HG03565 (cell line): ENCODE data around the gene BACH1.

ENCODE experiments used
- ATAC-seq: cut with Tn5 transposase; IDR thresholded peaks from one replicate; pipeline ENCODE4 v1.9.1; 2021; ENCODE audit warnings: mild to moderate bottlenecking, moderate library complexity; ENCODE audit not compliant: unreplicated experiment

Gene BACH1

DNA sequence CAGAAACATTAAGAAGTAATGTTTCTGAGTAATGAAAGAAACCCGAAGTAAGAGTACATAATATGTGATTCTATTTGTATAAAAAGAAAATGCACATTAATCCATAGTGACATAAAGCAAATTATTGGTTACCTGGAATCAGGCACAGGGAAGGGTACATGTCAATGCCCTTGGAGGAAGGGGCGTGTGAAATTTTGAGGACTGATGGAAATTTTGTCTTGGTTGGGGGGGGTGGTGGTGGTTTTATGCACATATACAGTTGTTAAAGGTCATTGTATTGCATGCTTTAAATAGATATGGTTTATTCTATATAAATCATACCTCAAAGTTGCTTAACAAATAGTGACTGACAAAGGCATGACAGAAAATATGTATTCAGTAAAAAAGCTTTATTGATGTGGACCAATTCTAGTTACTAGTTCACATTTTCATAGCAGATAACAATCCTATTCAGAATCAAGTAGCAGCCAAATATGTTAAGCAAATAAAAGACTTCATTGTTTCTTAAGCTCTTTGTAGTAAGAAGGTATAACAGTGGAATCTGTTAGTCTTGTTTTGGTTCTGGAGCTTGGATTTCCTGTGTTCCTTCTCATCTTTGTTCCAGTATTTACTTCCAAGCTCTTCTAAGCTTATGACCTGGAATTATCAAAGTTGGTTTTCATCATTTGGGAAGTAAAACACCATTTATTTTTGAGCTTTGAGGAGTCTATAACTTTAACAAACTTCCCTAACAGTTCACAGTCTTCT is 15.1 kb downstream of the BACH1 start:
- no peak for ATAC-seq

- ATAC-seq: no peak
Observed at GRCh38 chr21:29315131-29315749, 16.5 kb downstream of the BACH1 start.

GRCh38 chr21:29316029-29316742 is 17.5 kb downstream of the BACH1 start:
- no peak for ATAC-seq

GRCh38 chr21:29316806-29317205 is 18.1 kb downstream of the BACH1 start:
- ATAC-seq: no peak

- no peak for ATAC-seq
Observed at GRCh38 chr21:29318354-29318753, 19.6 kb downstream of the BACH1 start.

DNA sequence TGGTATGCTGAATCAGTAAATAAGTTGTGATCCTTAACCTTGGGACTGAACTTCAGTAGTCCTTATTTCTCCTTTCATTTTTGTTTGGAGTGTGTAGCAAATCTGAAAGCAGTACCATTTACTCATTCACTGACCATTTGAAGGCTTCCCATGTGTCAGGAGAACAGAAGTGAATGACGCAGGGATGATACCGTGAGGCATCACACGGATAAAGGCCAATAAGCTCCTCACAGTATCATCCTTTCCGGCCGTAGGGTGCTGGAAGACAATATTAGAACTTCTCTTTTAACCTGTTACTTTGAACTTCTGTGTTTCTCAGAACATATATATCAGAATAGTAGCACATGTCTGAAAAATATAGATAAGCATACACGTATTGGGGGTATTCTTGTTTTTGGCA is 21.3 kb downstream of the BACH1 start:
- ATAC-seq: no peak

DNA sequence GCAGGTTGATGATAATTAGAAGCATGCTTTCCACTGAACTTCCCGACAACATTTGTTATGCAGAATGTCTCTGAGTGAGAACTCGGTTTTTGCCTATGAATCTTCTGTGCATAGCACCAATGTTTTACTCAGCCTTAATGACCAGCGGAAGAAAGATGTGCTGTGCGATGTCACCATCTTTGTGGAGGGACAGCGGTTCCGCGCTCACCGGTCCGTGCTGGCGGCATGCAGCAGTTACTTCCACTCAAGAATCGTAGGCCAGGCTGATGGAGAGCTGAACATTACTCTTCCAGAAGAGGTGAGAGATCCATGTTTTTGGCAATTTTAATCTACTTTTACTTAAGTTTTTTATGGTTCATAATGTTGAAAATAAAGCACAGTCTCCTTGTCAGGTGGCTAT is 22.5 kb downstream of the BACH1 start:
- no peak for ATAC-seq

- no peak for ATAC-seq
Observed at GRCh38 chr21:29321932-29322928, 23.5 kb downstream of the BACH1 start.

- no peak for ATAC-seq
Observed at GRCh38 chr21:29323189-29323588, 24.5 kb downstream of the BACH1 start.

GRCh38 chr21:29326914-29327554 is 28.3 kb downstream of the BACH1 start:
- no peak for ATAC-seq

- ATAC-seq: no peak
Observed at GRCh38 chr21:29329406-29329805, 30.7 kb downstream of the BACH1 start.

- no peak for ATAC-seq
Observed at GRCh38 chr21:29330797-29331196, 32.1 kb downstream of the BACH1 start.

DNA sequence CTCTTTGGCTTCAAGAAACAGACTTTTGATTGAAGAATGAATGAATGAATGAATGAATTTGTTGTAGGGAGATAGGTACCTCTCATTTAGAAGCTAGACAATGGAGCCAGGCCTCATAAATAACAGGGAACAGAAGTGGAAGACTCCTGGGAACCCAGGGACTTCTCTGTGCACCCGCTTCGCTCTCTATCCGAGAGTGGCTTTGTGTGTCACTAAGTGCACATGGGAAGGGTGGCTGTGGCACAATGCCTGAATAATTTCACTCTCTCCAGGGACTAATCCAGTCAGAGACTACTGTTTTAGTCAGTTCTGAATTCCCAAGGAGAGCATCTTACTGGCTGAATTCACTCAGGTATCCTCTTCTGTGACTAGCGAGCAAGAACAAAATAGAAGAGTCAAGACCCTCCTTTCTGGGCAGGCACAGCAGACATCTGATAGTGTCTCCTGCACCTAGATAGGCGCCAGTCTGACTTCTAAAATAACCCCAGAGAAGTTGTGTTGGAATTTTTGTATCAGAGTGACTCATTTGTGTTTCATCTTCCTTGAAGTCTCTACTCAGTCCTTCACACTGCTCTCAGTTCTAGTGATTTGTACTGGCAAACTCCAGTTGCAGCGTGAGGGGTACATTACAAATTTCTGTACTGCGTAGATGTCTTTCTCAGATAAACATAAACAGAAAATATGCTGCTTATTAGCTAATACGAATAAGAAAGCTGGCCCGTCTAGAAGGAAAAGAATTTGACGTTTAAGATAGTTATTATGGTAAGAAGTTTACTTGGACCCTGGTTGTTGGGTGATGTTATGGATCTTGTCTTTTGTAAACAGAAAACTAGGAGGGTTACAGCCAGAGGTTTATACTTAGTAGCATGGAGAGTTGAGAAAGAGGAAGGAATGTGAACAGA is 34.0 kb downstream of the BACH1 start:
- no peak for ATAC-seq

GRCh38 chr21:29333406-29333805 is 34.7 kb downstream of the BACH1 start:
- no peak for ATAC-seq

DNA sequence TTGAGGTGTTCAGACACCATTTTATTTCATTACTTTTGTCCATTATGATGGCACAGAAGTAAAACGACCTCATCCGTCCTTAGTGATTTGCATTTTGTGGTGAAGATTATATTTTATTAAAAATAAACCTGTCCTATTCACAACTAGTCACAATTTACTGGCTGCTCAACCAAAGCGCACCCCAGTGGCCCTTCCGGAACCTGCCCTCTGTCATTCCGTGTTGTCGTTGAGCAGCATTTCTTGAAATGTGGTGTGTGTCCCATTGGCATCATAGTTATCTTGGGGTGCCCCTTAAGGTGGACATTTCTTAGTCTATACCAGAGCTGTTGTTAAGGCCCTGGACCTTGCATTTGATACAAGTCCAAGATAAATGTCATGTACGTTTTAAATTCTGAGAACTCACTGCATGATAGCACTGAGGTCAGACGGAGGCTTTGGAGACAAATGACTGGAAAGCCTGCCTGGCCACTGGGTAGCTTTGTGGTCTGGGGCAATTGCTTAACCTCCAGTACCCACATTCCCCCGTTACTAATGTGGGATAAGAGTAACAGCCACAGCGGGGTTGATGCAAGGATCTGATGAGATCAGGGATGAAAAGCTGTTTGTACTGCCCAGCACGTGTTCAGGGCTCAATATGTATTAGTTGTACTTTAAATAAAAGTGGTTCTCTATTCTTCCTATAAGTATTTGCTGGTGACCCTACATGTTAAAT is 36.2 kb downstream of the BACH1 start:
- no peak for ATAC-seq

DNA sequence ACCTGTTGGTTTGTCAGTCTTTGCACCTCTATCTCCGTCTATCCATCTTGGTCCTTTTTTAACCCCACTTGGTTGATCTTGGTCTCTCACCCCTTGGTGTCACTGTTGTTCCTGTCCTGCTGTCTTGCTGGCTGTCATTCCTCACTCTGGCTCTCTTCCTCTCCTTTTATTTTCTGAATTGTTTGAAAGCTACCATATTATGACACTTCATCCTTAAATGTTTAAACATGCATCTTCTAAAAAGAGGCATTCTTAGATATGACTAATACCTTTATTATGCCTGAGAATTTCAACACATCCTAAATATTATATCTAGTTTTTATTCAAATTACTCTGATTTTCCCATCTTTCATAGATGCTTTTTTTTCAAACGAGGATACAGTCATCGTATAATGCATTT is 37.0 kb downstream of the BACH1 start:
- ATAC-seq: no peak

GRCh38 chr21:29338256-29338655 is 39.5 kb downstream of the BACH1 start:
- ATAC-seq: no peak

- no peak for ATAC-seq
Observed at GRCh38 chr21:29340228-29340627, 41.5 kb downstream of the BACH1 start.
